NB4 (cell line): ENCODE results near the gene ARHGEF17.
A peak's percentile ranks its signal among the peaks of the same experiment; 100 is the strongest.

Source experiments
- MYC ChIP-seq: IDR thresholded peaks from 2 replicates; pipeline ENCODE4 v1.6.1; 2011; ENCODE audit warnings: low read depth, low read length
- POLR2A ChIP-seq: IDR thresholded peaks from 2 replicates; pipeline ENCODE4 v1.6.1; 2011; ENCODE audit warnings: mild to moderate bottlenecking; ENCODE audit not compliant: insufficient read length; ENCODE audit errors: extremely low read depth
- TF ChIP-seq, protein P1 (sequence below): IDR thresholded peaks from one replicate; pipeline ENCODE4 v1.5.1; 2012; ENCODE audit warnings: low read depth, low read length

DNA sequence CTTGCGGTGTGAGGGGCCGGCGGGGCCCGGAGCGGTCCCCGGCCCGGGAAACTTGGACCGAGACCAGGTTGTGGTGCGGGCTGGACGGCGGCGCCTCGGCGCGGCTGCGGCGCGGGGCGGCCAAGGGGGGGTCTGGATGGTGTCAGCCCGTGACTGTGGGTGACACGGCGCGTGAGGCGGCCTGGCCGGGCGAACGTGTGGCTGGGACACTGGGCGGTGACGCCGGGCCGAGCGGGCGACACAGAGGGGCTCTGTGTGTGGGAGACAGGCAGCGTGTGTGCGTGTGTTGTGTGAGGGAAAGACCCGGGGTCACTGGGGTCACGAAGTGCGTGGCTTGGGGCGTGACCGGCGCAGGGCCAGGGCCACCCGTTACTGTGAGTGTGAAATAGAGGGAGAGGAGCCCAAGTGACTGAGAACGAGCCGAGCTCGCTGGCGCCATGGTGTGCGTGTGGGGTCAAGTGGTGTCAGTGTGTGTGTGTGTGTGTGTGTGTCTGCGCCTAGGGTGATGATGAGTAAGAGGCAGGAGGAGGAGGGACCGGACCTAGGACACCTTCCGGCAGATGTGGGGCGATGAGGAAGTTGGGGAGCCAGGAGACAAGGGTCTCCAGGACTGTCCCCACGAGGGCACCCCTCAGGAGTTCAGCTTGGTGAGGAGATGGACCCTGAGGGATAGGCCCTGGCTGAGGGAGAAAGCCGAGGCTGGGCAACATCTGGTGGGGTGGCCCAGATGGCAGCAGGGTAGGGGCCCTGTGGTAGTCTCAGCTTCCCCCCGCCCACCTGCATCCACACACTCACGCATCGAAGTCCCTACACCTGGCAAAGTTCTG is 68.9 kb downstream of the ARHGEF17 start:
- TF ChIP-seq, protein P1, sequence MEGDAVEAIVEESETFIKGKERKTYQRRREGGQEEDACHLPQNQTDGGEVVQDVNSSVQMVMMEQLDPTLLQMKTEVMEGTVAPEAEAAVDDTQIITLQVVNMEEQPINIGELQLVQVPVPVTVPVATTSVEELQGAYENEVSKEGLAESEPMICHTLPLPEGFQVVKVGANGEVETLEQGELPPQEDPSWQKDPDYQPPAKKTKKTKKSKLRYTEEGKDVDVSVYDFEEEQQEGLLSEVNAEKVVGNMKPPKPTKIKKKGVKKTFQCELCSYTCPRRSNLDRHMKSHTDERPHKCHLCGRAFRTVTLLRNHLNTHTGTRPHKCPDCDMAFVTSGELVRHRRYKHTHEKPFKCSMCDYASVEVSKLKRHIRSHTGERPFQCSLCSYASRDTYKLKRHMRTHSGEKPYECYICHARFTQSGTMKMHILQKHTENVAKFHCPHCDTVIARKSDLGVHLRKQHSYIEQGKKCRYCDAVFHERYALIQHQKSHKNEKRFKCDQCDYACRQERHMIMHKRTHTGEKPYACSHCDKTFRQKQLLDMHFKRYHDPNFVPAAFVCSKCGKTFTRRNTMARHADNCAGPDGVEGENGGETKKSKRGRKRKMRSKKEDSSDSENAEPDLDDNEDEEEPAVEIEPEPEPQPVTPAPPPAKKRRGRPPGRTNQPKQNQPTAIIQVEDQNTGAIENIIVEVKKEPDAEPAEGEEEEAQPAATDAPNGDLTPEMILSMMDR, result no peak
- TF ChIP-seq MYC (peak; percentile 88), POLR2A (peak; percentile 67)
